ENCODE data around the gene SHCBP1. TPM values are rescaled to one million over a fixed set of nuclear protein-coding genes. Genes with fewer than 3 reads are reported as not detected.
"Not testable (repeated sequence)": the region's sequence is repeated elsewhere in the genome, so short reads cannot be mapped to it uniquely, and the experiment has no call there.

SHCBP1 gene
- total RNA-seq = 10 to 100 TPM in 2 of 3 donors, 1 to 10 TPM in 1; 8.6 to 15.0 (median 13.1) TPM

GRCh38 chr16:46621006-46621933, at the start of gene SHCBP1:
TSS of gene SHCBP1 (minus strand) at chr16:46621379. CDS start at chr16:46621359, 20 bp downstream.
- Mint-ChIP-seq H3K4me3 (peak within 1 kb of the TSS; percentile 86), H3K4me1 (ENCODE audit: low read depth) (peaks cover 19% of the 10 kb centered on the region), H3K27me3 (ENCODE audit: low read depth) (peaks cover 2% of the 10 kb centered on the region), H3K36me3 (ENCODE audit: insufficient read depth) (no peaks in the 10 kb centered on the region), H3K9me3 (no peaks in the 10 kb centered on the region)
- DNase-seq (peak; percentile 41), ATAC-seq (peak; percentile 93 to 98)

GRCh38 chr16:46662123-46662522, 40.9 kb upstream of the SHCBP1 start:
- ATAC-seq (no peak), DNase-seq (no peak)
- no peak overlapping the region for H3K4me3 Mint-ChIP-seq
- H3K4me1 Mint-ChIP-seq (ENCODE audit: low read depth) = peaks cover 6% of the 10 kb centered on the region
- H3K9me3 Mint-ChIP-seq = no peaks in the 10 kb centered on the region
- H3K27me3 Mint-ChIP-seq (ENCODE audit: low read depth) = no peaks in the 10 kb centered on the region
- peaks cover 36% of the 10 kb centered on the region for H3K36me3 Mint-ChIP-seq (ENCODE audit: insufficient read depth)

- peaks cover 6% of the 10 kb centered on the region for H3K4me1 Mint-ChIP-seq (ENCODE audit: low read depth)
- no peaks in the 10 kb centered on the region for H3K9me3 Mint-ChIP-seq
- peaks cover 31% of the 10 kb centered on the region for H3K36me3 Mint-ChIP-seq (ENCODE audit: insufficient read depth)
- no peak overlapping the region for H3K4me3 Mint-ChIP-seq
- no peaks in the 10 kb centered on the region for H3K27me3 Mint-ChIP-seq (ENCODE audit: low read depth)
- DNase-seq (no peak), ATAC-seq (peak; percentile 65 to 66)
Observed at GRCh38 chr16:46658925-46659324, 37.7 kb upstream of the SHCBP1 start.

GRCh38 chr16:46651305-46651704, 30.1 kb upstream of the SHCBP1 start:
- no peak for ATAC-seq
- peaks cover 7% of the 10 kb centered on the region for H3K36me3 Mint-ChIP-seq (ENCODE audit: insufficient read depth)
- H3K4me1 Mint-ChIP-seq (ENCODE audit: low read depth) = no peaks in the 10 kb centered on the region
- no peaks in the 10 kb centered on the region for H3K9me3 Mint-ChIP-seq
- no peak overlapping the region for H3K4me3 Mint-ChIP-seq
- H3K27me3 Mint-ChIP-seq (ENCODE audit: low read depth) = no peaks in the 10 kb centered on the region
- no peak for DNase-seq

- H3K27me3 Mint-ChIP-seq (ENCODE audit: low read depth) = no peaks in the 10 kb centered on the region
- no peak overlapping the region for H3K4me3 Mint-ChIP-seq
- no peak for DNase-seq
- H3K9me3 Mint-ChIP-seq = peaks cover 8% of the 10 kb centered on the region
- ATAC-seq = no peak
- no peaks in the 10 kb centered on the region for H3K4me1 Mint-ChIP-seq (ENCODE audit: low read depth)
- H3K36me3 Mint-ChIP-seq (ENCODE audit: insufficient read depth) = peaks cover 5% of the 10 kb centered on the region
Observed at GRCh38 chr16:46650254-46650623, 29.1 kb upstream of the SHCBP1 start.

- ATAC-seq (no peak), DNase-seq (no peak)
- H3K4me1 Mint-ChIP-seq (ENCODE audit: low read depth) = no peaks in the 10 kb centered on the region
- H3K4me3 Mint-ChIP-seq = no peak overlapping the region
- no peaks in the 10 kb centered on the region for H3K27me3 Mint-ChIP-seq (ENCODE audit: low read depth)
- peaks cover 4% of the 10 kb centered on the region for H3K36me3 Mint-ChIP-seq (ENCODE audit: insufficient read depth)
- H3K9me3 Mint-ChIP-seq = peaks cover 12% of the 10 kb centered on the region
Observed at GRCh38 chr16:46649588-46650253, 28.5 kb upstream of the SHCBP1 start.

GRCh38 chr16:46648656-46649055, 27.5 kb upstream of the SHCBP1 start:
- DNase-seq (no peak), ATAC-seq (no peak)
- H3K36me3 Mint-ChIP-seq (ENCODE audit: insufficient read depth) = peaks cover 13% of the 10 kb centered on the region
- peaks cover 20% of the 10 kb centered on the region for H3K9me3 Mint-ChIP-seq
- H3K27me3 Mint-ChIP-seq (ENCODE audit: low read depth) = no peaks in the 10 kb centered on the region
- H3K4me1 Mint-ChIP-seq (ENCODE audit: low read depth) = no peaks in the 10 kb centered on the region
- no peak overlapping the region for H3K4me3 Mint-ChIP-seq

GRCh38 chr16:46638947-46639925, 18.1 kb upstream of the SHCBP1 start:
- H3K4me1 Mint-ChIP-seq (ENCODE audit: low read depth) = no peaks in the 10 kb centered on the region
- H3K9me3 Mint-ChIP-seq = peaks cover 12% of the 10 kb centered on the region
- peaks cover 16% of the 10 kb centered on the region for H3K36me3 Mint-ChIP-seq (ENCODE audit: insufficient read depth)
- H3K27me3 Mint-ChIP-seq (ENCODE audit: low read depth) = no peaks in the 10 kb centered on the region
- DNase-seq (no peak), ATAC-seq (no peak)
- H3K4me3 Mint-ChIP-seq = no peak overlapping the region

GRCh38 chr16:46632778-46633733, 11.9 kb upstream of the SHCBP1 start:
- Mint-ChIP-seq H3K4me3 (no peak overlapping the region), H3K9me3 (no peaks in the 10 kb centered on the region), H3K27me3 (ENCODE audit: low read depth) (no peaks in the 10 kb centered on the region), H3K4me1 (ENCODE audit: low read depth) (no peaks in the 10 kb centered on the region), H3K36me3 (ENCODE audit: insufficient read depth) (no peaks in the 10 kb centered on the region)
- DNase-seq = no peak
- ATAC-seq = no peak

GRCh38 chr16:46629331-46630219, 8.4 kb upstream of the SHCBP1 start:
- Mint-ChIP-seq H3K4me1 (ENCODE audit: low read depth) (no peaks in the 10 kb centered on the region), H3K9me3 (no peaks in the 10 kb centered on the region), H3K4me3 (no peak overlapping the region), H3K36me3 (ENCODE audit: insufficient read depth) (no peaks in the 10 kb centered on the region), H3K27me3 (ENCODE audit: low read depth) (no peaks in the 10 kb centered on the region)
- ATAC-seq (no peak), DNase-seq (no peak)

- H3K27me3 Mint-ChIP-seq (ENCODE audit: low read depth) = no peaks in the 10 kb centered on the region
- H3K4me1 Mint-ChIP-seq (ENCODE audit: low read depth) = no peaks in the 10 kb centered on the region
- no peak overlapping the region for H3K4me3 Mint-ChIP-seq
- no peaks in the 10 kb centered on the region for H3K9me3 Mint-ChIP-seq
- ATAC-seq (no peak), DNase-seq (no peak)
- H3K36me3 Mint-ChIP-seq (ENCODE audit: insufficient read depth) = no peaks in the 10 kb centered on the region
Observed at GRCh38 chr16:46627746-46628145, 6.6 kb upstream of the SHCBP1 start.

- H3K4me3 Mint-ChIP-seq; H3K9me3 Mint-ChIP-seq; H3K36me3 Mint-ChIP-seq (ENCODE audit: insufficient read depth); H3K27me3 Mint-ChIP-seq (ENCODE audit: low read depth); DNase-seq; H3K4me1 Mint-ChIP-seq (ENCODE audit: low read depth); ATAC-seq: not testable (repeated sequence)
Observed at GRCh38 chr16:46626681-46627080, 5.5 kb upstream of the SHCBP1 start.

Measured in activated T-cell treated with anti-CD3 and anti-CD28 coated beads, Interleukin-2, amount 50 U/mL, for 4 hours (primary cell).